ENCODE data around the gene TBCE. TPM values are rescaled to one million over a fixed set of nuclear protein-coding genes. Genes with fewer than 3 reads are reported as not detected.

The TBCE gene
- total and polyA plus RNA-seq, 4 donors = 9.5 to 19.7 (median 14.1) TPM

- no peaks in the 10 kb centered on the region for H3K9me3 ChIP-seq (ENCODE audit: control insufficient read depth in 4 of 4, low read length in 3 of 4)
- H3K27ac ChIP-seq (ENCODE audit: low read depth in 1 of 2, low read length in 2 of 2) = no peak overlapping the region
- no peaks in the 10 kb centered on the region for H3K27me3 ChIP-seq (ENCODE audit: control insufficient read depth in 4 of 4, insufficient read depth in 4 of 4, low read length in 3 of 4)
- peaks cover 0 to under 1% (median 0%) of the 10 kb centered on the region in 4 donors for H3K4me1 ChIP-seq (ENCODE audit: control insufficient read depth in 4 of 4, insufficient read depth in 4 of 4, low read length in 3 of 4)
- DNase-seq (ENCODE audit: low spot score) = no peak
- no peak overlapping the region for H3K4me3 ChIP-seq (ENCODE audit: low read depth in 1 of 3, low read length in 3 of 3)
- H3K9ac ChIP-seq (ENCODE audit: low read depth in 1 of 2, low read length in 2 of 2) = no peak overlapping the region
- WGBS = 96% methylated on average over 3 of the region's 3 CpGs
- TF ChIP-seq HNF4G (IDR thresholded peaks at IDR 0.05) (no peak), GABPA (IDR thresholded peaks at IDR 0.05 in 1 of 2, conservative IDR thresholded peaks at IDR 0.05 in 1 of 2) (no peak), SP1 (IDR thresholded peaks at IDR 0.05) (no peak), REST (IDR thresholded peaks at IDR 0.05) (no peak)
- peaks cover 0 to 13% (median 7%) of the 10 kb centered on the region in 4 donors for H3K36me3 ChIP-seq (ENCODE audit: control insufficient read depth in 4 of 4, insufficient read depth in 3 of 4, low read depth in 1 of 4, low read length in 3 of 4)
Measured at GRCh38 chr1:235342471-235342870, 24.8 kb upstream of the TBCE start.

DNA sequence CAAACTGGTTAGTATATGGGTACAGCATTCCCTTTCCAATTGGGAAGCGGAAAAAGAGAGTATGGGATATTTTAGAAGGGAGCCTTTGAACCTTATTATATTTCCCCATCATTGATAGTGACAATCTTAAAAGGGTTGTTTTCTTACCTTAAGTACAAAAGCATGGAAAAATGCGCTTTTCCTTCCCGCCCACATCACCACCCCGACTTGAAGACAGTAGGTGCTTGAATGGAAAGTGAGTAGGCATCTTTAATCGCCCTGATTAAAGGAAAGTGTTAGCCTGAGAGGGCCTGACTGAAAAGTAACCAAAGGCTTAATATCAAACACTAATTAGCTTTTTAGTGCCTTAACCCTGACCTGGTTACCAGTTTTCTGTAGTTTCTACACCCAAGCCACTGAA lies 23.5 kb upstream of the TBCE start:
- DNase-seq (ENCODE audit: low spot score) = no peak
- H3K9ac ChIP-seq (ENCODE audit: low read depth in 1 of 2, low read length in 2 of 2) = no peak overlapping the region
- H3K36me3 ChIP-seq (ENCODE audit: control insufficient read depth in 4 of 4, insufficient read depth in 3 of 4, low read depth in 1 of 4, low read length in 3 of 4) = peaks cover 0 to 13% (median 7%) of the 10 kb centered on the region in 4 donors
- WGBS = 95% methylated on average over 5 of the region's 5 CpGs
- TF ChIP-seq RAD21 (IDR thresholded peaks at IDR 0.05) = no peak
- TF ChIP-seq SP1 (IDR thresholded peaks at IDR 0.05) = no peak
- no peak for TF ChIP-seq ATF3 (IDR thresholded peaks at IDR 0.05)
- TF ChIP-seq YY1 (IDR thresholded peaks at IDR 0.05) = no peak
- no peak for TF ChIP-seq JUND (IDR thresholded peaks at IDR 0.05)
- no peak for TF ChIP-seq HNF4G (IDR thresholded peaks at IDR 0.05)
- TF ChIP-seq HNF4A (conservative IDR thresholded peaks at IDR 0.05) = no peak
- no peak for TF ChIP-seq NR2F2 (IDR thresholded peaks at IDR 0.05)
- no peaks in the 10 kb centered on the region for H3K9me3 ChIP-seq (ENCODE audit: control insufficient read depth in 4 of 4, low read length in 3 of 4)
- H3K4me3 ChIP-seq (ENCODE audit: low read depth in 1 of 3, low read length in 3 of 3) = no peak overlapping the region
- H3K4me1 ChIP-seq (ENCODE audit: control insufficient read depth in 4 of 4, insufficient read depth in 4 of 4, low read length in 3 of 4) = no peaks in the 10 kb centered on the region
- H3K27ac ChIP-seq (ENCODE audit: low read depth in 1 of 2, low read length in 2 of 2) = no peak overlapping the region
- H3K27me3 ChIP-seq (ENCODE audit: control insufficient read depth in 4 of 4, insufficient read depth in 4 of 4, low read length in 3 of 4) = no peaks in the 10 kb centered on the region

DNA sequence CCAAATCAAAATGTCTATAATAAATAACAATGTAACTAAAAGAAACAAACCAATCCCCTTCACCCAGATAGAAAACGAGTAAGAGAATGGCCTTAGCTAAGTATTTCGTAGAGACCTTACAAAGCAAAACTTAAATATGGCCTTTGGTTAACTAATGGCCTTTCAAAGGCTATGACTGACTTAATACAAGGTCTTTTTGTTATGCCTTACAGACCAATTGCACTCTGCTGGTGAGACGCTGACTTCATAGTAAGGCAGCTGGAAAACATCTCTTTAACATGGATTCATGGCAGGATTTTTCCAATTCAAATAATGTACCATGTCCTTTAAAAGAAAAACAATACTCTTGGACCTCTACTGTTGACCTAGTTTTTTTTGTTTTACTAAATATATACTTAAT lies 15.8 kb upstream of the TBCE start:
- 94% methylated on average over 3 of the region's 3 CpGs for WGBS
- no peak for TF ChIP-seq HNF4G (IDR thresholded peaks at IDR 0.05)
- no peak for TF ChIP-seq ATF3 (IDR thresholded peaks at IDR 0.05)
- TF ChIP-seq REST (IDR thresholded peaks at IDR 0.05) = no peak
- no peak for TF ChIP-seq TAF1 (conservative IDR thresholded peaks at IDR 0.05)
- TF ChIP-seq SP1 (IDR thresholded peaks at IDR 0.05) = no peak
- TF ChIP-seq, protein P1, sequence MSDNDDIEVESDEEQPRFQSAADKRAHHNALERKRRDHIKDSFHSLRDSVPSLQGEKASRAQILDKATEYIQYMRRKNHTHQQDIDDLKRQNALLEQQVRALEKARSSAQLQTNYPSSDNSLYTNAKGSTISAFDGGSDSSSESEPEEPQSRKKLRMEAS (IDR thresholded peaks at IDR 0.05) = no peak
- no peak for TF ChIP-seq RXRA (IDR thresholded peaks at IDR 0.05)
- TF ChIP-seq, protein P2, sequence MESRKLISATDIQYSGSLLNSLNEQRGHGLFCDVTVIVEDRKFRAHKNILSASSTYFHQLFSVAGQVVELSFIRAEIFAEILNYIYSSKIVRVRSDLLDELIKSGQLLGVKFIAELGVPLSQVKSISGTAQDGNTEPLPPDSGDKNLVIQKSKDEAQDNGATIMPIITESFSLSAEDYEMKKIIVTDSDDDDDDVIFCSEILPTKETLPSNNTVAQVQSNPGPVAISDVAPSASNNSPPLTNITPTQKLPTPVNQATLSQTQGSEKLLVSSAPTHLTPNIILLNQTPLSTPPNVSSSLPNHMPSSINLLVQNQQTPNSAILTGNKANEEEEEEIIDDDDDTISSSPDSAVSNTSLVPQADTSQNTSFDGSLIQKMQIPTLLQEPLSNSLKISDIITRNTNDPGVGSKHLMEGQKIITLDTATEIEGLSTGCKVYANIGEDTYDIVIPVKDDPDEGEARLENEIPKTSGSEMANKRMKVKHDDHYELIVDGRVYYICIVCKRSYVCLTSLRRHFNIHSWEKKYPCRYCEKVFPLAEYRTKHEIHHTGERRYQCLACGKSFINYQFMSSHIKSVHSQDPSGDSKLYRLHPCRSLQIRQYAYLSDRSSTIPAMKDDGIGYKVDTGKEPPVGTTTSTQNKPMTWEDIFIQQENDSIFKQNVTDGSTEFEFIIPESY (IDR thresholded peaks at IDR 0.05) = no peak
- TF ChIP-seq HNF4A (conservative IDR thresholded peaks at IDR 0.05) = no peak
- TF ChIP-seq YY1 (IDR thresholded peaks at IDR 0.05) = no peak
- no peak for TF ChIP-seq JUND (IDR thresholded peaks at IDR 0.05)
- no peak for TF ChIP-seq FOXA2 (IDR thresholded peaks at IDR 0.05)
- no peak for TF ChIP-seq EGR1 (IDR thresholded peaks at IDR 0.05; ENCODE audit: low read depth in 2 of 2)
- TF ChIP-seq RAD21 (IDR thresholded peaks at IDR 0.05) = no peak
- TF ChIP-seq NR2F2 (IDR thresholded peaks at IDR 0.05) = no peak
- TF ChIP-seq FOXA1 (IDR thresholded peaks at IDR 0.05) = no peak
- TF ChIP-seq GABPA (IDR thresholded peaks at IDR 0.05 in 1 of 2, conservative IDR thresholded peaks at IDR 0.05 in 1 of 2) = no peak

More for the DNA sequence above, 15.8 kb upstream of the TBCE start:
- H3K9me3 ChIP-seq (ENCODE audit: control insufficient read depth in 4 of 4, low read length in 3 of 4) = no peaks in the 10 kb centered on the region
- no peaks in the 10 kb centered on the region for H3K27me3 ChIP-seq (ENCODE audit: control insufficient read depth in 4 of 4, insufficient read depth in 4 of 4, low read length in 3 of 4)
- no peaks in the 10 kb centered on the region for H3K36me3 ChIP-seq (ENCODE audit: control insufficient read depth in 4 of 4, insufficient read depth in 3 of 4, low read depth in 1 of 4, low read length in 3 of 4)
- no peaks in the 10 kb centered on the region for H3K4me1 ChIP-seq (ENCODE audit: control insufficient read depth in 4 of 4, insufficient read depth in 4 of 4, low read length in 3 of 4)
- H3K9ac ChIP-seq (ENCODE audit: low read depth in 1 of 2, low read length in 2 of 2) = no peak overlapping the region
- no peak overlapping the region for H3K27ac ChIP-seq (ENCODE audit: low read depth in 1 of 2, low read length in 2 of 2)
- H3K4me3 ChIP-seq (ENCODE audit: low read depth in 1 of 3, low read length in 3 of 3) = no peak overlapping the region
- no peak for DNase-seq (ENCODE audit: low spot score)

Data from liver (tissue), 9 donors.